NCI-H2171 (cell line): ENCODE data around the gene TNXB.
"Not testable (repeated sequence)": the region's sequence is repeated elsewhere in the genome, so short reads cannot be mapped to it uniquely, and the experiment has no call there.

Experiments used
- DNase-seq: peaks from one replicate; lab custom pipeline; 2025; lab: John Stamatoyannopoulos, UW

TNXB gene

DNA sequence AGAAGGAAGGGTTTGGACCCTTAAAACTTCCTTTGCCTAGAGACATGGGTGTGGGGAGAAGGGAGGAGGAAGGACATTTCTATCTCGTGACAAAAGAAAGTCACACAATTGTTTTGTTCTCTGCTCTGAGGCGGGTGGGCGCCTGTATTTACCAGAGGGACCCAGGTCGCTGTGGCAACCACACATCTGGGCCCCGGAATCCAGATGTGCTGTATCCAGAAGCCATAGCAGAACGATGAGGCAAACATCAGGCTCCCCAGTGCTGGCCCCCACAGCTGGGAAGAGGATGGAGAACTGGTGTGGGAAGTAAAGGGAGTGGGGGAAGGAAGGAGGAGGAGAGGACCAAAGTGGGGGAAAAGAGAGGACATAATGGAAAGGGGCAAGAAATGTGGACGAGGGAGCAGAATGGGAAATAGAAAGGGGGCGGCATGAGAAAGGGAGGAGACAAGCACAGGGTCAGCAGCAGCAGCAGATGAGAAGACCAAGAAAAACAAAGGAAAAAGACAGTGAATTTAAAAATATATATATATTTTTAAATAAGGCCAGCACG, 3.4 kb upstream of the TNXB start:
- DNase-seq = no peak

DNA sequence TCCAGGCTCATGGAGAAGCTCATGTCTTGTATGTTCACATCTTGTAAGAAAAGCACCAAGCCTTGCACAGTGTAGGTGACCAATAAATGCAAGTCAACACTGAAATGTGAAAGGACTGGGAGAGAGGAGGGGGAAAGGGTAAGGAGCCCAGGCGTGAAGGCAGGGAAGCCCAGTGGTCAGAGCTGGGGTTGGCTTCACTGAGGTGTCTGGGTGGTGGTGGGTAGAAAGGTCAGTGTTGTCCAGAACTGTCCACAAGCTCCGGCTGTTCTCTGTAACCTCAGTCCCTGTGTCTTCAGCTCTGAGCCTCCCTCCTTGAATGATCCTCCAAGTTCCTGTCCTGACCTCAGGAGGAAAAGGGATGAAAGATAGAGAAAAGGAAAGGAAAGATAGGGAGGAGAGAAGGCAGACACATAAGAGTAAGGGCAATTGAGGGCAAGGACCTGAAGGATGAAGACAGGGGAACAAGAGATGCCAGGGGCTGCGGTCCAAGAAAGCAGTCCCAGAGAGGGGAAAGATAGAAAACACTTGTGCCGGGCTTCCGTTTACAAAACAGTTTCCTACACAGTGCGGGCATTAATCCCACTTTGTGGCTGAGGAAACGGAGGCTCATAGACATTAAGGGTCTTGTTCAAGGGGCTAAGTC, 2.4 kb upstream of the TNXB start:
- DNase-seq = no peak

DNA sequence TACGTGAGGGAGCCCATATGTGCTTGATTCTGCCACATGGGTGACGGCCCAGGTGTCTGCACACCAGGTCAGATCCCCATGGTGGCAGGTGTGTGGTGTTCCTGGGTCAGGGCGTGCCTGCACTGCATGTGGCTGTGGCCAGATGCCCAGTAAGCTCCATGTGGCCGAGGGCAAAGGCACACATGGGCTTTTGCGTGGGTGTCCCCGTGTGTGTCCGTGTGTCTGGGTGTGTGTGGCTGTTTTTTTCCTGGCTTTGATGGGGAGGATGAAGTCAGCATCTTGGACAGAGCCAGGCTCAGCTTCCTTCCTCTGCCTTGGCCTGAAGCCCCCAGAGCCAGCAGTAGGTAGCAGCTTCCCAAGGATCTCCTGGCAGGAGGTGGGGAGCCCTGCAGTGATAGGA, 1.5 kb upstream of the TNXB start:
- DNase-seq = no peak

DNA sequence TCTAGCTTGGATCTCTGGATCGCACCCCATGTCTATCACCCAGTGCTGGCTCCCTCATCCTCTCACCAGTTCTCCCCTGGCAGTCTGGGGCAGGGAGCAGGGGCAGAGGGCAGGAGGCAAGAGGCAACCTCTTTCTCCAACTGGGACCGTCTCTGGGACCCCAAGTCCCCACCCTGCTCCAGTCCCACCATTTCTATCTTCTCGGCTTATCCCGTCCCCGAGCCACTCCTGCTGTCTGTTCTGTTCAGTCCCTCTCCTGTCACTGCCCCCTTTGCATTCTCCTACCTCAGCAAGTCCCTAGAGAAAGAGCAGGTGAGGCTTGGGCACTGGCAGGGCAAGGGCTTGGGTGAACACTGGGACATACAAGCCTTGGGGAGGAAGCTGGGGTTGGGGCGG, 625 bp upstream of the TNXB start:
- DNase-seq = no peak

DNA sequence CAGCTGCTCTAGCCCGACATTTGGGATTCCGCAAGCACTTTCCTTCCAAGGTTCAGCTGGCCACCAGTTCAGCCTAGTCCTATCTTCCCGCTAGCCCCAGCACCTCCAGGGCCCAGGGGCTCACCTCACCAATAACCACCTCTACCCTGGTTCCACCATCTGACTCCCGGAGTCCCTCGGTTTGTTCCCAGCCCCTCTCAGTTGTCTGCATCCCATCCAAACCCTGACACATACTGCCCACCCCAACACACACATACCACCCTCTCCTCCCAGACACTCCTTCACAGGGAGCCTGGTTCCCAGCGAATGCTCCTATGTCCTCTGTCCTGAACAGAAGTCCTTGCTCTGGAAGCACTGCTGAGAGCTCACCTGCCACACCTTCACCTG, 418 bp downstream of the TNXB start:
- DNase-seq = no peak

DNA sequence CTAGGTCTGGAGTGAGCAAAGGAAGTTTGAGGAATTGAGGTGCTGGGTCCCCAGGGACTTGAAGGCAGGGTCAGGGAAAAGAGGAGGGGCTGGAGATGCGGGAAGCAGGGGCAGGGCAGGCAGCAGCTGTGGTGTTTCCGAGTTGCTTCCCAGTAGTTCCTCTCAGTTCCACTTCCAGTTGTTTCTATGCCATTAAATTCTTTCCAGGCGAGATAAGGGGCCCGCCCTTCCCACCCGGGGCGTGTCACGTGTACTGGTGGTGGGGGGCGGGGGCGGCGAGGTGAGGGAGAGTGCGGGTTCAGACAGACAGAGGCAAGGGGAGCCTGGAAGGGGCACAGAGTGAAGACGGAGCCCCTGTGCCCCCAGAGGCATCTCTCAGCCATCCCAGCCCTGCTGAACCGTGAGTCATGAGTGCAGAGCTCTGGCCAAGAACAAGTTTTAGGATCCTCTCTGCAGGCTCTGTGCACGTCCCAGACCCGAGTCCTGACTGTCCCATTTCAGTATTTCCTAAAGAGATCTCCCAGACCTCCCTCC, 977 bp downstream of the TNXB start:
- no peak for DNase-seq

DNA sequence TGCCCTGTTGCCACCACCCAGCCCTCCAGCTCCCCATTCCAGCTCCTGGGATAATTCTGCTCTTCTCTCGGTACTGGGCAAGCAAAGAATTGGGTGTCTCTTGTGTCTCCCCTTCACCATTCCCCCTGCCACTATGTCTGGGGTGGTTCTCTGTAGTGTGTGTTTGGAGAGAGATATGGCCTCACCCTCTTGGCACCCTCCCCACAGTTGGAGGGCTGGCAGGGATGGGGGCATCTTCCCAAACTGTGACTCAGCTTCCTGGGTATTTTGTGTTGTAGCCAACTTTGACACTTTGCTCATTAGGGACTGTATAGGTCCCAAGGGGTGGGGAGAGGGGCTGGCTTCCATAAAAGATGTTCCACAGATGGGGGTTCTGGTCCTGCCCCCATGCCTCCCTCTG, 1.7 kb downstream of the TNXB start:
- no peak for DNase-seq

DNA sequence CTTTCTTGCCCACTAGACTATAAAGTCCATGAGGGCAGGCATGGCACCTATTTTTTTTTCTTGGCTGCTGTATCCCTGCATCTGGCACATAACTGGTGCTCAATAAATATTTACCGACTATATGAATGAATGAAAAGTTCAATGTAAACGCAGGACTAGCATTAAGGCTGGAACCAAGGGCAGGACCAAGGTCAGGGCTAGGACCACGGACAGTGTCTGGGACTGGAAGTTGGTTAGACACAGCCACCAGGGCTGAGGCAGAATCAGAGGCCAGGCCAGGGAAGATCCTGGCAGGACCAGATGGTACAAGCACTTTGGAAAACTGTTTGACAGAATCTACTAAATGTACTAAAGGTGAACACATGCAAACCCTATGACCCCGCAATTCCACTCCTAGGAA, 3.7 kb downstream of the TNXB start:
- no peak for DNase-seq

DNA sequence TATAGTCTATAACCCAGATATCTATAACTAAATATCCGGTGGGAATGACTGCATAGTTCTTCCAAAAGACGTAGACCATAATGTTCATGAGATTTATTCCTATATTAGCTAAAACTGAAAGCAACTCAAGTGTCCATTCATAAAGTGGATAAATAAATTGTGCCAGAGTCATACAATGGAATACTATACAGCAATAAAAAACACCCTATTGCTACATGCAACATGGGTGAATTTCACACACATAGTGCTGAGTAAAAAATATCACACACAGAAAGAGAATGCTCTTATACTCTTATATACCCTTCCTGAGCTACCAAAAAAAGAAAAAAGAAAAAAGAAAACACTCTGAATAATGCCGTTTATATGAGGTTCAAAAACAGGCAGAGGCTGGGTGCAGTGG, 6.9 kb downstream of the TNXB start:
- DNase-seq = no peak

DNA sequence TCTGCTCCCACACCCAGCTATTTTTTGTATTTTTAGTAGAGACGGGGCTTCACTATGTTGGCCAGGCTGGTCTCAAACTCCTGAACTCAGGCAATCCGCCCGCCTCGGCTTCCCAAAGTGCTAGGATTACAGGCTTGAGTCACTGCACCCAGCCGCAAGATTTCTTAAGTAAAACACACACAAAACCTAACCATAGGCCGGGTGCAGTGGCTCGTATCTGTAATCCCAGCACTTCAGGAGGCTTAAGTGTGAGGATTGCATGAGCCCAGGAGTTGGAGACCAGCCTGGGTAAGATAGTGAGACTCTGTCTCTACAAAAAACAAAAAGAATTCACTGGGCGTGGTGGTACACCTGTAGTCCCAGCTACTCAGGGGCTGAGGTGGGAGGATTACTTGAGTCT, 8.9 kb downstream of the TNXB start:
- DNase-seq = not testable (repeated sequence)

DNA sequence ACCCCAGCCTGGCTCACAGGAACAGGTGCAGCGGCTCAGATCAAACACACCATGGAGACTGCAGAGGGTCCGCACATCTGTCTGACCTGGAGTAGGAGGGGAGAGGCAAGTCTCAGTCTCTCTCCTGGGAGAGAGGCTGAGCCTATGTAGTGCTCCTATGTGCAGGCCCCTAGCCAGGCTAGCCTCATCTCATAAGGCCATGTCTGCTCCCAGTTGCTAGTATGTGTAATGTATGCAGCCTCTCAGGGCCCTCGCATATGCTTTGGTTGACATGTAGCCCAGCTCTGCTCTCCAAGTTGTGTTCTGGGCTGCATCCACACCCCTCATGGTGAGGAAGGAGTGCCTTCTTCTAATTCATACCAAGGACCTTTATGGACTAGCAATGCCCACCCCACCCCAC, 11.8 kb downstream of the TNXB start:
- DNase-seq = no peak

DNA sequence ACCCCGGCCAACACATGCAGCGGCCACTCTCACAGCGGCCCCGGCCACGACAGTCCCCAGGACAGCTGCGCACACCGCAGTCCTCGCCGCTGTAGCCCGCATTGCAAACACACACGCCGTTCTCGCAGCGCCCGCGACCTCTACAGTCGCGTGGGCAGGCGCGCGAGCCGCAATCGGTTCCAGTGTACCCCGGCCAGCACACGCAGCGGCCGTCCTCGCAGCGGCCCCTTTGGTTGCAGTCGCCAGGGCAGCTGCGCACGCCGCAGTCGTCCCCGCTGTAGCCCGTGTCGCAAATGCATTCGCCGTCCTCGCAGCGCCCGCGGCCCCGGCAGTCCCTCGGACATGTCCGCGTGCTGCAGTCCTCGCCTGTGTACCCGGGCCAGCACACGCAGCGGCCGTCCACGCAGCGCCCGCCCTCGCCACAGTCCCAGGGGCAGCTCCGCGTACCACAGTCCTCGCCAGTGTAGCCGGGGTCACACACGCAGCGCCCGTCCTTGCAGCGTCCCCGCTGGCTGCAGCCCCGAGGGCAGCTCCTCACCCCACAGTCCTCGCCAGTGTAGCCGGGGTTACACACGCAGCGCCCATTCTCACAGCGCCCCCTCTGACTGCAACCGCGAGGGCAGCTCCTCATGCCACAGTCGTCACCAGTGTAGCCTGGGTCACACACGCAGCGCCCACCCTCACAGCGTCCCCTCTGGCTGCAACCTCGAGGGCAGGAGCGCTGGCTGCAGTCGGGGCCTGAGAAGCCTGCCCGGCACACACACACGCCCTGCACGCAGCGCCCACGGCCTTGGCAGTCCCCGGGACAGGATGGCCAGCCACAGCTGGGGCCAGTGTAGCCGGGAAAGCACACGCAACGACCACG, 12.5 kb downstream of the TNXB start:
- no peak for DNase-seq

DNA sequence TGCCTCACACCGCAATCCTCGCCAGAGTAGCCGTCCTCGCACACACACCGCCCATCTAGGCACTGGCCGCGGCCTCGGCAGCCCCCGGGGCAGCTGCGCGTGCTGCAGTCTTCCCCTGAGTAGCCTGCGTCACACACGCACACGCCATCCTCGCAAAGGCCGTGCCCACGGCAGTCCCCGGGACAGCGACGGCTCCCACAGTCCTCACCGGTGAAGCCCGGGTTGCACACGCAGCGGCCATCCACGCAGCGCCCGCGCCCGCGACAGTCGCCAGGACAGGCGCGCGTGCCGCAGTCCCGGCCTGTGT, 13.1 kb downstream of the TNXB start:
- DNase-seq = no peak

DNA sequence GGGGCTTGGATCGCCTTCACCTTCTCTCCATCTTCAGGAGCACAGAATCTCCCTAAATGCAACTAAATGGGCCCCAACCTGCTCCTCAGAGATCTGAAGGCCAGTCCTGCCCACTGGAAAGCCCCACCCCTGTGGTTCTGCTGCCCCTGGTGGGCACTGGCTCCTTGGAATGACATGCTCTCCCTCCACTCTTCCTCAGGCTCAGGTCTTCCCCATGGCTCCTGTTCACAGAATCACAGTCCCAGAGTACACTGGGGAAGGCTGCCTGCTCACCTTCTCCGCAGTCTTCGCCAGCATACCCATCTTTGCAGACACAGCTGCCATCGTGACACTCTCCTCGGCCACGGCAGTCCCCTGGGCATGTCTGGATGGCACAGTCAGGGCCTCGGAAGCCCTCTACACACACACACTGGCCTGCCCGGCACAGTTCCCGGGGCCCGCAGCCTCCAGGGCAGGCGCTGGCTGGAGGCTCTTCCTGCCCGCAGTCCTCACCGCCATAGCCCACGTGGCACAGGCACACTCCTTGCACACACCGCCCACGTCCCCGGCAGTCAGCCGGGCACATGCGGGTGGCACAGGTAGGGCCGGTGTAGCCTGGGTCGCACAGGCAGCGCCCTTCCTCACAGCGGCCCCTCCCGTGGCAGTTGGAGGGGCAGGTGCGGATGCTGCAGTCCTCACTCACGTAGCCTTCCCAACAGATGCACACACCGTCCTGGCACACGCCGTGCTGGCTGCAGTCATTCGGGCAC, 13.6 kb downstream of the TNXB start:
- DNase-seq = no peak

DNA sequence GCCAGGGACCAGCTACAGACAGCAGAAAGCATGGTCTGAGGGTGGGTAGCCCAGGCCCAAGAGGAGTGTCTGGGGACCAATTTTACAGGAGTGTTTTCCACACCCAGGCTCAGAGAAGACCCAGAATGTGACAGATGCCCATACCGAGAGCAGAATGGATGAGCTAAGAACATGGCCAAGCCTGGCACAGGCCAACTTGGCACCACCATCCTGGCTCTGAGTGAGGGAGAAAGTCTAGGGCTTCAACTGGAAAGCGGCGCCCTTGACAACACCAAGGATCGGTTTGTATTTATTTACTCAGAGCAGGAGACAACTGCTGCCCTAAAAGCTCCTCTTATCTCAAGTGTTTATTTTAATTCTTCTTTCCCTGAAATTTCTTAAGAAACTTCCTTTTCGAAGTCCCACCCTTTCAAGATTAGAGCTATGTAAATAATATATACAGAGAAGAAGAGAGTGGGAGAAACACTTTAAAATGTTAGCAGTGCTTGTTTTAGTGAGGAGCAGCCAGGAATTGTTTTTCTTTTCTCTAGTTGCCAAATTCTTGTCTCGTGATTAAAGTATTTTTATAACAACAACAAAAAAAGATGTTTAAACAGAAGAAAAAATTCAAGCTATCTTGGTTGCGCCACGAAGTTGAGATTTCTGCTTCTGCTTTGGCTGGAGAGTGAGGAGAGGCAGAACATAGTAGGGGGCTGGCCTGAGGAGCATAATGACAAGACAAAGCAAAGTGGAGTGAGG, 16.2 kb downstream of the TNXB start:
- DNase-seq = no peak

DNA sequence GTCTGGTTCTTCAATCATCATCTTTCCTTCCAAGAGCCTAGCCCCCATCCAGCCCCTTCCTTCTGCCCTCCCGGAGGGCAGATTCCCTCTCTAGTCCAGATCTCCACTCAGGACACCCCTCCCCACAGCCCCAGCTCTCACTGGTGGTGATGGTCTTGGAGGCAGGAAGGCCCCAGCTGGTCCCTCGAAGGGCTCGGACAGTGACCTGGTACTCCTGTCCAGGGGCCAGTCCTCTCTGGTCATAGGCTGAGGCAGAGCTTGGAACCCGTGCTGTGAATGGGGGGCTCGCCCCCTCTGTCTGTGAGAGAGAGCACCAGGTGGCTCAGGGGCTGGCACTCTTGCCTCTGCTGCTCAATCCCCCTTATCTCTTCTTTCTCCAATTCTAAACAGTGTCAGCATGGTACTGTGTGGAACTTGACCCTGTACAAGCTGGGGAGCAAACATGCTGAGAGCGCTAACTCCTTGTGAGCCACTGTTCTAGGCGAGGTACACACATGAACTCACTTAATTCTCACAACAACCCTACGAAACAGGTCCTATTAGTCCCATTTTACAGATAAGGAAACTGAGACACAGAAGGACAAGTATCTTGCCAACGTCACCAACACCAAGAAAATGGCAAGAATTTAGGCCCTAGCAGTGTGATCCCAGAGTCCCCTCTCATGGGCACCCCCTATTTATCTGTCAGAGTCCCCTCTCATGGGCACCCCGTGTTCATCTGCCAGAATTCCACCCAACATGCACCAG, 19.9 kb downstream of the TNXB start:
- DNase-seq = no peak

DNA sequence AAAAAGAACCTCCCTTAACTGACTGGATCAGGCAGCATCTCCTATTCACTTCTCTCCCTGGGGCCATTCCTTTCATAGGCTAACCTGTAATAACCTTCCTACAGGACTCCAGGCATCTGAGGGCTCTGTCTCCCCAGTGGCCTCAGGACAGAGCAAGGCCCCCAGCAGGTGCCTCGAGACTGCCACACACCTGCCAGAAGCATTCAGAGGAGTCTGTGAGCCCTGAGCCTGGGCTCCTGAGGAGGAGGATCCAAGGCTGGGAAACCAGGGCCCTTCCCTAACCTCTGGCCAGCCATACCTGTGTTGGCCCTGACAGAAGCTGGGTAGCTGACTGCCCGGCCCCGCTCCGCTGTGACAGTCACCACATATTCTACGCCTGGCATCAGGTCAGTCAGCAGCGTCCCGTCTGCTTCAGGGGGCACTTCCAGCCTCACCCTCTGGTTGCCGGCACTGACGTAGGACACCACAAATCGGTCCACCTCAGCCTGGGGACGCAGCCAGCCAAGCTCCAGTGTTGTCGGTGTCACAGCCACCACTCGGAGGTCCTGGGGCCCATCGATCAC, 20.6 kb downstream of the TNXB start:
- DNase-seq = no peak

DNA sequence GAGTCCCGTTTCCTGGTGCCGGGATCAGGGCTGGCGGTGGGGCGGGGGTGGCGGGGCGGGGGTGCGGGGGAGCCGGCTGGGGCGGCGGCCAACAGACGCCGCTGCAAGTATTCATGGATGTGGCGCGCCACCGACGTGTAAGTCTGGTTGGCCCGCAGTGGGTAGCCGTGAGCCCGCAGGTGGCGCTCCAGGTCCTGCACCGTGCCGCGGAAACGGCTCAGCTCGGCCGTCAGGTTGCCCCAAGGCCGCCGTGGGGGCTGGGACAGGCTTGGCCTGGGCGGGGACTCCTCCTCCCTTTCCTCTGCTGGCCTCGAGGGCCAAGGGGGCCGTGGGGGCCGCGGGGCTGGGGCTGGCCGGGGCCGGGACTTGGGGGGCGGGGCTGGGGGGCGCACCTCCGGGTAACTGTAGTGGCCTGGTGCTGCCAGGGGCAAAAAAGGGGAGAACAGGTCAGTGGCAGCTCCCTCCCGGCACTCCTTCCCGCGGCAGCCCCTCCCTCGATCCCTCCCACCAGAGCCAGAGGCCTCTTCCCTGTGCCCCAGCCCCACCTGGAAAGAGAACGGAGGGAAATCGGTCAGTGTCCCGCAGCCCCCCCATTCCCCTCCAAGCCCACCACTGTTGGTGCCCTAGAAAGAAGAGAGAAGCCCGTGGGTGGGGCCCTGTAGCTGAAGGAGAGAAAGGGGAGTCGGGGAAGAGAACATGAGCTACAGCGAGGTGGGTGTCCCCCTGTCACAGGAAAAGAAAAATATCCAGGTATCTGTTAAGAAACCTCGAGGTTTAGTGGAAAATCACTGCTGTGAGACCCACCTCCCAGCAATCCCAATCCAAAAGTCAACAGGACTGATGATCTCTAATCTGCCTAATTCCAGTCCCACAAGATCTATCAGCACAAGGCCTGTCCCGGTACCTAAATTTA, 21.3 kb downstream of the TNXB start:
- peak; percentile 43 for DNase-seq

DNA sequence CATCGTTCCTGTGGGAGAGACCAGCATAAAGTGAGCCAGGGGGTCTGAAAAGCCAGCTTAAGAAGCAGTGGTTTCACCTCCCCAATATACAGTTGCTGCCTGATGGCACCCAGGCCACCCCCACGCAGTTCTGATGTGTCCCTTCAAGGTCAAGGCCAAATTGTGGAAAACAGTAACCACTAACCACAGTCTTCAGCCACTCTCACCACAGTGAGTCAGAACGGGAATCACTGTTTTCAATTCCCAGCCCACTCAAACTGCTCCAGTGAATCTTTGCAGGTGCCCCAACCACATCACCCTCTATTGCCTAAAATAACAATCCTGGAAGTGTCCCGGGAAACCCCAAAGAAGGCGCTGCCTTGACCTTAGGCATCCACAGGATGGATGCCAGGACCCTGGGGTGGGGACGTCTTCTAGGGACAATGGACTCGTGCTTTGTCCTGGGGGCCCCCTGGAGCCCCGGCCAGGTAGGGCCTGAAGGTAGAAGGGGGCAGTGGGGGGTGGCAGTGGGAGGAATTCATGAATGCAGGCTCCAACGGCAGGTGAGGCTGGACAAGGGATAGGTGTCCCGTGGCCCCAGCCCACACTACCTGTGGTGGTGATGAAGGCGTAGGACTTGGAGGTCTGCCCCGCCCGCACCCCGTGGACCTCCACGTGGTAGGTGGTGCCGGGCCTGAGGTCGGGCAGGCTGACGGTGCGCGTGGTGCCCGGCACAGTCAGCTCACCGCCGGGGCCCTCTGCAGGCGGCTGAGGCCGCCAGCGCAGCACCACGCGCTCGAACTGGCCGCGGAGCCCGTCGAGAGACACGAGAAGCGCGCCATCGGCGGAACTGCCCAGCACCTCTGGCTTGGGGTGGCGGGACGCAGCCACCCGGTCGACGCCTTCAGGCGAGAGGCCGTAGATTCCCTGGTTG, 22.2 kb downstream of the TNXB start:
- no peak for DNase-seq
